Stimulated activated naive CD8-positive, alpha-beta T cell treated with anti-CD3 and anti-CD28 coated beads, Interleukin-15, Interleukin-2, amounts not matched to agents 100 ng/mL and 50 ng/mL, for 24 hours (primary cell): ENCODE results near the gene COL27A1.

ENCODE experiments used
- H3K27ac Mint-ChIP-seq: one replicate; pipeline ENCODE4 v1.8.0; 2021; ENCODE audit warnings: mild to moderate bottlenecking, mixed read lengths
- H3K27me3 Mint-ChIP-seq: one replicate; pipeline ENCODE4 v1.8.0; 2021; ENCODE audit warnings: mixed read lengths
- H3K36me3 Mint-ChIP-seq: one replicate; pipeline ENCODE4 v1.8.0; 2021; ENCODE audit warnings: low read depth, mixed read lengths
- H3K4me1 Mint-ChIP-seq: one replicate; pipeline ENCODE4 v1.8.0; 2021; ENCODE audit warnings: low read depth, mixed read lengths
- H3K4me3 Mint-ChIP-seq: one replicate; pipeline ENCODE4 v1.8.0; 2021; ENCODE audit warnings: mild to moderate bottlenecking, mixed read lengths
- H3K9me3 Mint-ChIP-seq: one replicate; pipeline ENCODE4 v1.8.0; 2021; ENCODE audit warnings: mixed read lengths

The COL27A1 gene

GRCh38 chr9:114130624-114131277 lies 24.6 kb upstream of the COL27A1 start:
- Mint-ChIP-seq H3K4me3 (no peak overlapping the region), H3K36me3 (no peaks in the 10 kb centered on the region), H3K27me3 (peaks cover 30% of the 10 kb centered on the region), H3K9me3 (peaks cover 4% of the 10 kb centered on the region), H3K4me1 (no peaks in the 10 kb centered on the region), H3K27ac (no peak overlapping the region)

DNA sequence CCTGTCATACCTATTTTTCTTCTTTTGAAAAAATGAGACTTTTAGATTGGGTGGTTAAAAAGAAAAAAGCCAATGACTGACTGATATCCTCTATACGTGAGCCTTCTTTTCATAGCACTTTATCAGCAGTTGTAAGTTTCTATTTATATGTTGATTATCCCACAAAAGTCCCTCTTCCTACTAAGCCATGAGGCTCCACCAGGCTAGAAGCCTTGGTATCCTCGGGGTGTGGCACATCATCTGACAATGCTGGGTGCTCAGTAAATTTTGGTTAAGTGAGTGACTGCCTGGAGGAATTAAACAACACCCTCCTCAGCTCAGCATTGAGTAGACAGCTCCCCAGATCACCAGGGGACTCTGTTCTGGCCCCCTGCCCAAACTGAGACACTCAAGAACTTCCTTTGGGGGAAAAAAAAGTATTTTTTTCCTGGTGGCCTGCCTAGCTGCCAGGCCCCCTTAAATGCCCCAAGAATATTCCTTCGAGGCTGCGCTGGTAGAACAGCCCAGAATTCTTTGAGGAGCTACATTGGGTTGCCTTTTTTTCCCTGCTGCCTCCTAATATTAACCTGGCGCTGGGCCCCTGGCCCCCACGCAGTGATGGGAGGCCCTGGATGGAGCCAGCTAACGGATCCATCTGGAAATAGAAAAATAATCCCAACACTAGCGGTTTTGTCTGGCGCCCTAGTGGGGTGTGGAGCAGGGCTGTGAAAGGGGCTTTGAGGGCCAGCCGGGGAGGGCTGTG lies 23.4 kb upstream of the COL27A1 start:
- H3K9me3 Mint-ChIP-seq: peaks cover 4% of the 10 kb centered on the region
- H3K27me3 Mint-ChIP-seq: peaks cover 24% of the 10 kb centered on the region

GRCh38 chr9:114132550-114132918 lies 22.8 kb upstream of the COL27A1 start:
- H3K27me3 Mint-ChIP-seq: peaks cover 20% of the 10 kb centered on the region
- H3K27ac Mint-ChIP-seq: no peak overlapping the region
- H3K4me1 Mint-ChIP-seq: no peaks in the 10 kb centered on the region
- no peaks in the 10 kb centered on the region for H3K36me3 Mint-ChIP-seq
- H3K9me3 Mint-ChIP-seq: no peaks in the 10 kb centered on the region
- H3K4me3 Mint-ChIP-seq: no peak overlapping the region

More for the DNA sequence above, 23.4 kb upstream of the COL27A1 start:
- H3K27ac Mint-ChIP-seq: no peak overlapping the region
- no peaks in the 10 kb centered on the region for H3K36me3 Mint-ChIP-seq
- H3K4me3 Mint-ChIP-seq: no peak overlapping the region
- no peaks in the 10 kb centered on the region for H3K4me1 Mint-ChIP-seq

DNA sequence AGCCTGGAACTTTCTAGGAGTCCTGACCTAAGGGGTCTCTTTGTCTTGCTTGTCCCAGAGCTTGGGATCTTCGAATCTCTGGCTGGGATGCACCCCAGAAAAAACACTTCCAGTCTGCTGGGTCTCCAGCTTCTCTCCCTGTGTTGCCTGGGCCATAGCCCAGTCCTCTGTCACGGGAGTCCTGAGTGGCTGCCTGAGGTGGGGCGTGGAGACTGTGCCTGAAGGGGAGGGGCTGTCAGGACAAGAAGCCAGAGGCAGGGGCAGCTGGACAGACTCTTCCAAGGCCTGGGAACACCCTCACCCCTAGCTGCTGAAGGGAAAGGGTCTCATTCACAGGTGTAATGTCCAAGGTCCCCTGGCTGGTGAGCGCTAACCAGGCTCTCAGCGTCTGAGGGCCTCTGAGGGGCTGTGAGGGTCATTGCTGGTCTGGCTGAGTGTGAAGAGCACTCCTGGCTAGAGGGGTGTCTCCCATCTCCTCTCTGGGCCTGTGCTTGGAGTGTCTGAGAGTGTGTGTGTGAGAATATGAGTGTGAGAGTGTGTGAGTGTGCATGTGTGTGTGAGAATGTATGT lies 20.4 kb upstream of the COL27A1 start:
- H3K9me3 Mint-ChIP-seq: no peaks in the 10 kb centered on the region

GRCh38 chr9:114137831-114138230 lies 17.5 kb upstream of the COL27A1 start:
- no peak overlapping the region for H3K4me3 Mint-ChIP-seq
- H3K4me1 Mint-ChIP-seq: no peaks in the 10 kb centered on the region
- no peaks in the 10 kb centered on the region for H3K9me3 Mint-ChIP-seq
- H3K36me3 Mint-ChIP-seq: no peaks in the 10 kb centered on the region
- peaks cover 8% of the 10 kb centered on the region for H3K27me3 Mint-ChIP-seq
- H3K27ac Mint-ChIP-seq: no peak overlapping the region

More for the DNA sequence above, 20.4 kb upstream of the COL27A1 start:
- Mint-ChIP-seq H3K36me3 (no peaks in the 10 kb centered on the region), H3K27me3 (peaks cover 8% of the 10 kb centered on the region), H3K4me3 (no peak overlapping the region), H3K4me1 (no peaks in the 10 kb centered on the region), H3K27ac (no peak overlapping the region)

GRCh38 chr9:114138552-114138971 lies 16.8 kb upstream of the COL27A1 start:
- Mint-ChIP-seq H3K9me3 (no peaks in the 10 kb centered on the region), H3K4me3 (no peak overlapping the region), H3K27me3 (peaks cover 4% of the 10 kb centered on the region), H3K4me1 (no peaks in the 10 kb centered on the region), H3K36me3 (no peaks in the 10 kb centered on the region), H3K27ac (no peak overlapping the region)

DNA sequence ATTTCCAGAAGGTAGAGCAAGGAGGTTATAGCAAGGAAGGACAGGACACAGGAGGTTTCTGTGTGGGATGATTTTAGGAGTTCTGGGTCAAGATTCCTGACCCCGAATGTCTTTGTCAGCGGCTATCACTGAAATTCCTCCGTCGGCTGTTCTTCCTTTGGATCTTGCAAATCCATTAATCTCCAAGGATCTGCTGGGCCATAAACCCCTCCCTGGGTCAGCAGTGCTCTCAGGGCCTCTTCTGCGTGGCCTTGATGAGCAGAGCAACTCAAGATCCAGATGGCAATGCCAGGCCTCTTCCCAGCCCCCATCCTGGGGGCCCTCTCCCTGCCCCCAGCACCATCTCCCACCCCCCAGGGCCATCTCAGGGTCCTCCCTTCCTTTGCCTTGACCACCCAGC lies 16.3 kb upstream of the COL27A1 start:
- Mint-ChIP-seq H3K27ac (no peak overlapping the region), H3K27me3 (peaks cover 4% of the 10 kb centered on the region), H3K4me1 (no peaks in the 10 kb centered on the region), H3K9me3 (no peaks in the 10 kb centered on the region), H3K4me3 (no peak overlapping the region), H3K36me3 (no peaks in the 10 kb centered on the region)

GRCh38 chr9:114140401-114140800 lies 14.9 kb upstream of the COL27A1 start:
- Mint-ChIP-seq H3K4me3 (no peak overlapping the region), H3K9me3 (no peaks in the 10 kb centered on the region), H3K4me1 (no peaks in the 10 kb centered on the region), H3K36me3 (no peaks in the 10 kb centered on the region), H3K27ac (no peak overlapping the region), H3K27me3 (peaks cover 4% of the 10 kb centered on the region)

GRCh38 chr9:114140850-114141249 lies 14.5 kb upstream of the COL27A1 start:
- no peaks in the 10 kb centered on the region for H3K36me3 Mint-ChIP-seq
- no peak overlapping the region for H3K27ac Mint-ChIP-seq
- no peaks in the 10 kb centered on the region for H3K9me3 Mint-ChIP-seq
- H3K27me3 Mint-ChIP-seq: peaks cover 4% of the 10 kb centered on the region
- no peaks in the 10 kb centered on the region for H3K4me1 Mint-ChIP-seq
- no peak overlapping the region for H3K4me3 Mint-ChIP-seq

DNA sequence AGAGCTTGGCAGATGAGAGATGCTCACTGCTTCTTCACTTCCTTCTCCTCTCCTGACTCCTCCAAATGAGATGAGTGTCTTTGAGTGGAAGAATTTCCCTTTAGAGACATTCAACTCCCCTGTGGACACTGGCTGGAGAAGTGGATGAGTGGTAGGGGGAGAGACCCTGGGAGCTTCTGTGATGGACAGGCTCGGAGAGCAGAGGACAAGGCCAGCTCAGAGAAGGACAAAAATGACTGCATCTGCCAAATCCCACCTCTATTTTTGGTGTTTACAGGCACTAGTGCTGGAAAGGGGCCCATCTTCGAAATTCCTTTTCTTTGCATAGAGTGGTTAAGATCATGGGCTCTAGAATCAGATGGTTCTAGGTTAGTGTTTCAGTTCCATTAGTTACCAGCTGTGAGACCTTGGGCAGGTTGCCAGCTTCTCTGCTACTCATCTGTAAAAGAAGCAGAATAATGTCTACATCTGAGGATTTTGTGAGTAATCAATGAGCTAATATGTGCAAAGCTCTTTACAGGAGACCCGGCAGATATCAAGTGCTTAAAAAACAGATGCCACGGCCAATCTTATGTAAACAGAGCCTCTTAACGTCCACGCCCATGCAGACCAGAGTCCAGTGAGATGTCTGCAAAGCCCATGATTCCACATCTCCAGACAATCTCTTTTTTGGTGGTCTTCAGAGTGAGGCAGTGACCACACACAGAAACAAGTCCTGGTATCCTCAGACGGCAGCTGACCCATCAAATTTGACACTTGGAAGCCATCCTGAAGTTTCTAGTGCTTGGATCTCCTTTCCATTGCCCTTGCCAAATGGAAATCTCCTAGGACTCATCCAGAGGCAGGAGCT lies 13.6 kb upstream of the COL27A1 start:
- H3K27me3 Mint-ChIP-seq: peaks cover 4% of the 10 kb centered on the region
- no peaks in the 10 kb centered on the region for H3K4me1 Mint-ChIP-seq
- H3K27ac Mint-ChIP-seq: no peak overlapping the region
- no peak overlapping the region for H3K4me3 Mint-ChIP-seq
- no peaks in the 10 kb centered on the region for H3K9me3 Mint-ChIP-seq
- no peaks in the 10 kb centered on the region for H3K36me3 Mint-ChIP-seq

GRCh38 chr9:114143234-114143633 lies 12.1 kb upstream of the COL27A1 start:
- Mint-ChIP-seq H3K27ac (no peak overlapping the region), H3K27me3 (peaks cover 7% of the 10 kb centered on the region), H3K9me3 (no peaks in the 10 kb centered on the region), H3K4me1 (no peaks in the 10 kb centered on the region), H3K36me3 (no peaks in the 10 kb centered on the region), H3K4me3 (no peak overlapping the region)

DNA sequence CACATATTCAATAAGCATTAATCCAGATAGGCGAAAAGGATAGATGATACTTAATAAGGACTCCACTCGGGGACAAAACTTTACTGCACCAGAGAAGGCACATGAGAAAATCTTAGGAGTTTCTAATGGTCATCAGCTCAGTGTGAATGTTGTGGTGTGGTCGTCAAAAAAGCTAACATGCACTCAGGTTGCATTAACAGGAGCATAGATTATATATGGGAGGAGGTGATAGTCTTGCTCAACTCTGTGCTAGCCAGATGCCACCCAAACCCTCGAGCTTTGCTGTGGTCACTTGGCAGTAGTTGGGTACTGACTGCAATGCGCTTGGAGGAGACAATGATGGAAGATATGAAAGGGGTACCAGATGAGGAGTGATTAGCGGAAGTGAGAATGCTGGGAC lies 8.6 kb upstream of the COL27A1 start:
- Mint-ChIP-seq H3K9me3 (no peaks in the 10 kb centered on the region), H3K27ac (no peak overlapping the region), H3K4me1 (no peaks in the 10 kb centered on the region), H3K4me3 (no peak overlapping the region), H3K27me3 (peaks cover 28% of the 10 kb centered on the region), H3K36me3 (no peaks in the 10 kb centered on the region)

DNA sequence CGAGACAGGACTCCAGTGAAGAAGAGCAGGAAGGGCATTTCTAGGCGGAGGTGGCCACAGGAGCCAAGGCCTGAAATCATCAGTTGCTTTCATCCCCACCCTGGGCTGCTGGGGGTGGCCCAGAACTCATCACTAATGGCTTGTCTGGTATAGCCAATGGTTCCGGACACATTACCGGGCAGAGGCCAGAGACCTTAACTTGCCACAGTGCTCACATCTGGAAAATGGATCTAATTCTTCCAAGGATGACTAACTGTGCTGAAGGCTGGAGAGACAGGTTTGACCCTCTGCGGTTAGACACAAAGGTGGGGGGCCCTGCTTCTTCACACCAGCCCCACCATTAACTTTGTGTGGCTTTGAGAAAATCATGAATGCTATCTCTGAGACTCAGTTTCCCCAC lies 6.2 kb upstream of the COL27A1 start:
- H3K36me3 Mint-ChIP-seq: no peaks in the 10 kb centered on the region
- peaks cover under 1% of the 10 kb centered on the region for H3K4me1 Mint-ChIP-seq
- H3K4me3 Mint-ChIP-seq: no peak overlapping the region
- H3K27me3 Mint-ChIP-seq: peaks cover 41% of the 10 kb centered on the region
- no peak overlapping the region for H3K27ac Mint-ChIP-seq
- H3K9me3 Mint-ChIP-seq: no peaks in the 10 kb centered on the region

DNA sequence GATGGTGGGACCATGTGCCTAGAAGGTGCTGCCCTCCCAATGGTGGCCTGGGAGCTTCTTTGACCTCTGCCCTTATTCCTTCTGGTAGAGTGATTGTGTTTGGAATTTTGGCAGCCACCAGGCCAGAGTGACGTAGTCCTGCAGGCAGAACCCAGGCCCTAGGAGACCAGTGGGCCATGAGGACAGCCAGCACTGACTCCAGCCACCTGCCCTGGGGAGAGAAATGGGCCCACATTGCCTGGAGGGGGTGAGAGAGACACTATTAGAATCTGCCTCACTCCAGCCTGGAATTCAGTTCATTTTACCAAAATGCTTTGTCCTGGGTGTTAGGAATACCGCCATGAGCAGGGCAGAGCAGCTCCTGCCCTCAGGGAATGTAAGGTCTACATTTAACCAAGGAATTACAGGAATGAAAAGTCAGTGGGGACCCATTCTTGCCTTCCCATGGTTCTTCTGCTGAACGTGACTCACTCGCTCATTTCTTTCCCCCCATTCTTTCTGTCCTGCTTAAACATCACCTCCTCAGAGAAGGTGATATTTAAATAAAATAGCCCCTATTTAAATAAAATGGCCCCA lies 5.5 kb upstream of the COL27A1 start:
- Mint-ChIP-seq H3K27me3 (peaks cover 47% of the 10 kb centered on the region), H3K4me1 (peaks cover 7% of the 10 kb centered on the region), H3K4me3 (no peak overlapping the region), H3K36me3 (no peaks in the 10 kb centered on the region), H3K27ac (no peak overlapping the region), H3K9me3 (no peaks in the 10 kb centered on the region)
